ENCODE results near the gene TNFSF13B. TPM values are rescaled to one million over a fixed set of nuclear protein-coding genes. Genes with fewer than 3 reads are reported as not detected.

TNFSF13B gene
- total RNA-seq, 2 donors from 2014 or later, result 0.35 to 1.5 TPM

GRCh38 chr13:108230377-108230776 is 39.1 kb upstream of the TNFSF13B start:
- H3K4me1 Mint-ChIP-seq, result peaks cover 14% of the 10 kb centered on the region
- Histone ChIP-seq H3K9me3 (ENCODE audit: control insufficient read depth, low read length) (no peaks in the 10 kb centered on the region), H3K4me3 (ENCODE audit: low read length) (no peak overlapping the region), H3K9ac (ENCODE audit: extremely low read depth, low read length, poor library complexity, severe bottlenecking) (no peak overlapping the region), H3K4me1 (ENCODE audit: control insufficient read depth, insufficient read depth, low read length) (no peaks in the 10 kb centered on the region), H3K27ac (ENCODE audit: low read depth, low read length) (no peak overlapping the region), H3K36me3 (ENCODE audit: control insufficient read depth, insufficient read depth, low read length) (peaks cover 12% of the 10 kb centered on the region), H3K27me3 (ENCODE audit: control insufficient read depth, insufficient read depth, low read length, poor library complexity, severe bottlenecking) (no peaks in the 10 kb centered on the region)
- H3K27me3 Mint-ChIP-seq (ENCODE audit: insufficient read depth), result no peaks in the 10 kb centered on the region
- no peak for DNase-seq
- H3K9me3 Mint-ChIP-seq, result no peaks in the 10 kb centered on the region
- no peak overlapping the region for H3K27ac Mint-ChIP-seq
- TF ChIP-seq CTCF (conservative IDR thresholded peaks at IDR 0.05), result no peak
- H3K36me3 Mint-ChIP-seq (ENCODE audit: low read depth), result peaks cover 8% of the 10 kb centered on the region
- no peak overlapping the region for H3K4me3 Mint-ChIP-seq

- peaks cover 9% of the 10 kb centered on the region for H3K9me3 Mint-ChIP-seq
- H3K27me3 ChIP-seq (ENCODE audit: control insufficient read depth, insufficient read depth, low read length, poor library complexity, severe bottlenecking), result no peaks in the 10 kb centered on the region
- 96% methylated on average over 3 of the region's 4 CpGs; no CpG with 5 or more reads in 1 of the 2 experiments for WGBS, 2 experiments (ENCODE audit: insufficient coverage in 1 of 2, insufficient read length in 1 of 2)
- no peak for DNase-seq
- H3K9me3 ChIP-seq (ENCODE audit: control insufficient read depth, low read length), result no peaks in the 10 kb centered on the region
- no peaks in the 10 kb centered on the region for H3K4me1 ChIP-seq (ENCODE audit: control insufficient read depth, insufficient read depth, low read length)
- no peaks in the 10 kb centered on the region for H3K36me3 Mint-ChIP-seq (ENCODE audit: low read depth)
- TF ChIP-seq CTCF (conservative IDR thresholded peaks at IDR 0.05), result no peak
- H3K4me1 Mint-ChIP-seq, result no peaks in the 10 kb centered on the region
- no peak overlapping the region for H3K4me3 ChIP-seq (ENCODE audit: low read length)
- no peak overlapping the region for H3K27ac ChIP-seq (ENCODE audit: low read depth, low read length)
- no peaks in the 10 kb centered on the region for H3K27me3 Mint-ChIP-seq (ENCODE audit: insufficient read depth)
- no peak overlapping the region for H3K9ac ChIP-seq (ENCODE audit: extremely low read depth, low read length, poor library complexity, severe bottlenecking)
- H3K4me3 Mint-ChIP-seq, result no peak overlapping the region
- no peak overlapping the region for H3K27ac Mint-ChIP-seq
- H3K36me3 ChIP-seq (ENCODE audit: control insufficient read depth, insufficient read depth, low read length), result no peaks in the 10 kb centered on the region
Measured at GRCh38 chr13:108249150-108249549, 20.4 kb upstream of the TNFSF13B start.

GRCh38 chr13:108257248-108257647 is 12.3 kb upstream of the TNFSF13B start:
- Mint-ChIP-seq H3K9me3 (peaks cover 4% of the 10 kb centered on the region), H3K4me3 (no peak overlapping the region), H3K36me3 (ENCODE audit: low read depth) (peaks cover 1% of the 10 kb centered on the region), H3K4me1 (no peaks in the 10 kb centered on the region), H3K27me3 (ENCODE audit: insufficient read depth) (no peaks in the 10 kb centered on the region), H3K27ac (no peak overlapping the region)
- Histone ChIP-seq H3K9ac (ENCODE audit: extremely low read depth, low read length, poor library complexity, severe bottlenecking) (no peak overlapping the region), H3K4me1 (ENCODE audit: control insufficient read depth, insufficient read depth, low read length) (no peaks in the 10 kb centered on the region), H3K36me3 (ENCODE audit: control insufficient read depth, insufficient read depth, low read length) (no peaks in the 10 kb centered on the region), H3K27ac (ENCODE audit: low read depth, low read length) (no peak overlapping the region), H3K4me3 (ENCODE audit: low read length) (no peak overlapping the region), H3K27me3 (ENCODE audit: control insufficient read depth, insufficient read depth, low read length, poor library complexity, severe bottlenecking) (no peaks in the 10 kb centered on the region), H3K9me3 (ENCODE audit: control insufficient read depth, low read length) (no peaks in the 10 kb centered on the region)
- no peak for DNase-seq
- no peak for TF ChIP-seq CTCF (conservative IDR thresholded peaks at IDR 0.05)
- WGBS, 2 experiments (ENCODE audit: insufficient coverage in 1 of 2, insufficient read length in 1 of 2), result 90 to 100% methylated on average over 1 to 2 of the region's 2 CpGs

Measured in endodermal cell (in vitro differentiated cells).